ENCODE results near the gene PKP4. TPM values are rescaled to one million over a fixed set of nuclear protein-coding genes. Genes with fewer than 3 reads are reported as not detected.

Gene PKP4
- total and polyA plus RNA-seq, 2 of the 8 experiments (the other 6 are each of a cell fraction or from before 2014, with no cell fraction given) = 48.2 to 88.0 TPM

- no peak overlapping the region for H2BK120ac ChIP-seq (replicated peaks; ENCODE audit: low read depth, low read length)
- POLR2A ChIA-PET (ENCODE audit: partially characterized antibody) = no interaction called here
- TF ChIP-seq CHD1 (IDR thresholded peaks at IDR 0.05; ENCODE audit: low read depth, low read length) (no peak), CEBPB (IDR thresholded peaks at IDR 0.05; ENCODE audit: low read depth, low read length) (no peak), MAX (IDR thresholded peaks at IDR 0.05) (no peak), SP1 (IDR thresholded peaks at IDR 0.05; ENCODE audit: low read depth, low read length) (no peak), CREB1 (IDR thresholded peaks at IDR 0.05) (no peak), BRCA1 (IDR thresholded peaks at IDR 0.05; ENCODE audit: low read depth, low read length) (no peak), SRF (IDR thresholded peaks at IDR 0.05; ENCODE audit: low read depth, low read length) (no peak), NRF1 (IDR thresholded peaks at IDR 0.05; ENCODE audit: low read depth, low read length) (no peak)
Measured at GRCh38 chr2:158718196-158718585, 261.4 kb downstream of the PKP4 start.

More at GRCh38 chr2:158718196-158718585, 261.4 kb downstream of the PKP4 start:
- H3K4me1 ChIP-seq (replicated peaks in 1 of 4; ENCODE audit: control insufficient read depth in 3 of 4, insufficient read depth in 4 of 4, low read length in 3 of 4) = no peaks in the 10 kb centered on the region
- no peak overlapping the region for H3K14ac ChIP-seq (ENCODE audit: insufficient read length)
- no peak overlapping the region for H2AK5ac ChIP-seq (ENCODE audit: low read depth, low read length)
- H3K56ac ChIP-seq (replicated peaks; ENCODE audit: insufficient read length, low read depth, low read length) = no peak overlapping the region
- DNase-seq (ENCODE audit: low read depth in 1 of 2, low spot score in 2 of 2) (no peak), FAIRE-seq (no peak)
- H3K36me3 ChIP-seq (ENCODE audit: control insufficient read depth in 2 of 4, insufficient read depth in 4 of 4, low read length in 3 of 4) = no peaks in the 10 kb centered on the region
- no peaks in the 10 kb centered on the region for H3K9me3 ChIP-seq (ENCODE audit: insufficient read depth in 2 of 2, low read depth in 1 of 2, low read length in 1 of 2)
- H3K4me3 ChIP-seq (ENCODE audit: extremely low read depth in 1 of 4, insufficient read depth in 2 of 4, low read depth in 3 of 4, low read length in 4 of 4) = no peak overlapping the region
- no peaks in the 10 kb centered on the region for H3K23me2 ChIP-seq (ENCODE audit: low read depth, low read length)
- CTCF ChIA-PET (ENCODE audit: partially characterized antibody) = interaction anchor here (0.6 to 3.5 kb wide), 7 partner anchors 10 to 605 kb away, joined by 3 to 22 read pairs (median 4); no protein-coding TSS in a partner anchor
- no peak overlapping the region for H3K18ac ChIP-seq (ENCODE audit: extremely low read depth, low read length)
- no peak overlapping the region for H2AFZ ChIP-seq (ENCODE audit: low read length)
- no peak overlapping the region for H3K4ac ChIP-seq (replicated peaks; ENCODE audit: insufficient read length, low read depth, low read length)
- H2BK20ac ChIP-seq (ENCODE audit: low read length) = no peak overlapping the region
- H4K5ac ChIP-seq (ENCODE audit: insufficient read length, low read depth, low read length) = no peak overlapping the region
- no peaks in the 10 kb centered on the region for H3K79me2 ChIP-seq (ENCODE audit: control insufficient read depth in 1 of 2, insufficient read depth in 2 of 2, low read length in 2 of 2)
- no peak overlapping the region for H4K8ac ChIP-seq (ENCODE audit: extremely low read depth, insufficient read depth, low read length)
- no peak overlapping the region for H2BK15ac ChIP-seq (ENCODE audit: low read length)
- no peak overlapping the region for H2BK5ac ChIP-seq (ENCODE audit: low read depth, low read length)
- no peak overlapping the region for H4K91ac ChIP-seq (replicated peaks; ENCODE audit: insufficient read length, low read length)
- H3K27ac ChIP-seq (ENCODE audit: low read depth, low read length) = no peak overlapping the region
- no peak overlapping the region for H2BK12ac ChIP-seq (ENCODE audit: low read depth, low read length)
- H3K27me3 ChIP-seq (replicated peaks in 1 of 4; ENCODE audit: control insufficient read depth in 3 of 4, extremely low read depth in 1 of 4, insufficient read depth in 3 of 4, low read length in 3 of 4) = no peaks in the 10 kb centered on the region
- no peaks in the 10 kb centered on the region for H4K20me1 ChIP-seq (replicated peaks in 1 of 2; ENCODE audit: control insufficient read depth in 1 of 2, insufficient read depth in 2 of 2, low read length in 2 of 2)
- H3K79me1 ChIP-seq (ENCODE audit: low read depth, low read length) = no peaks in the 10 kb centered on the region
- H3K23ac ChIP-seq (ENCODE audit: insufficient read length) = no peak overlapping the region
- H3K9ac ChIP-seq (replicated peaks in 1 of 4; ENCODE audit: extremely low read depth in 1 of 4, low read depth in 3 of 4, low read length in 3 of 4) = no peak overlapping the region
- no peak overlapping the region for H3K4me2 ChIP-seq (ENCODE audit: insufficient read depth in 1 of 2, low read depth in 2 of 2, low read length in 2 of 2)
